HEK293 (cell line): ENCODE results near the gene PDLIM4.

Source experiments
- SALL2 ChIP-seq: fragments of 450-650 bp; formaldehyde crosslinking; IDR thresholded peaks from 2 replicates; pipeline ENCODE4 v1.5.0; 2017; ENCODE audit warnings: missing biosample characterization, mild to moderate bottlenecking, missing genetic modification characterization, borderline replicate concordance
- ZNF133 ChIP-seq: fragments of 450-650 bp; formaldehyde crosslinking; IDR thresholded peaks from 2 replicates; pipeline ENCODE4 v1.5.1; 2016; ENCODE audit warnings: missing biosample characterization, missing genetic modification characterization
- ZNF76 ChIP-seq: fragments of 450-650 bp; formaldehyde crosslinking; IDR thresholded peaks from 2 replicates; pipeline ENCODE4; 2016; ENCODE audit warnings: low read depth, missing biosample characterization, missing genetic modification characterization, borderline replicate concordance
- TF ChIP-seq, protein P1 (sequence below): fragments of 450-650 bp; formaldehyde crosslinking; IDR thresholded peaks from 2 replicates; pipeline ENCODE4 v1.5.1; 2016; ENCODE audit warnings: missing biosample characterization, missing genetic modification characterization
- TF ChIP-seq, protein P2 (sequence below): fragments of 450-650 bp; formaldehyde crosslinking; conservative IDR thresholded peaks from 2 replicates; pipeline ENCODE4 v1.5.1; 2016; ENCODE audit warnings: low read depth, missing biosample characterization, missing genetic modification characterization
- TF ChIP-seq, protein P3 (sequence below): fragments of 450-650 bp; formaldehyde crosslinking; IDR thresholded peaks from 2 replicates; pipeline ENCODE4 v1.5.1; 2016; ENCODE audit warnings: missing biosample characterization, missing genetic modification characterization
- TF ChIP-seq, protein P4 (sequence below): fragments of 450-650 bp; formaldehyde crosslinking; IDR thresholded peaks from 2 replicates; pipeline ENCODE4 v1.5.1; 2016; ENCODE audit warnings: missing biosample characterization, missing genetic modification characterization

DNA sequence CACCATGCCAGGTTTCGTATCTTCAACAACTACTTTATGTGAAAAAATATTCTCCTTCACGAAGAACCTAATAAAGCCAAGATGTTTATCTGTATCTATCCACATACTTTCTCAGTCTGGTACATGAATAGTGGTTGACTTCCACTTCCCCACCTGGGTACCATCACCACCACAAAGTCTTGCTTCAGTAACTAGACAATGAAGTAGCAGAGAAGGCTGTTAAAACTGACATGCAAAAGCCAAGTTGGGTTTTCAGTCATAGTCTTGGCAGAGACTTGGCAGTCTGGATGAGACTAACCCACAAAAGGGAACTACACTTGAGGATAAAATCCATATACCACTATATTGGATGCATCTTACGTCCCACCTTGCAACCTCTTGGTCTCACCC, 34.9 kb upstream of the PDLIM4 start:
- TF ChIP-seq, protein P1, sequence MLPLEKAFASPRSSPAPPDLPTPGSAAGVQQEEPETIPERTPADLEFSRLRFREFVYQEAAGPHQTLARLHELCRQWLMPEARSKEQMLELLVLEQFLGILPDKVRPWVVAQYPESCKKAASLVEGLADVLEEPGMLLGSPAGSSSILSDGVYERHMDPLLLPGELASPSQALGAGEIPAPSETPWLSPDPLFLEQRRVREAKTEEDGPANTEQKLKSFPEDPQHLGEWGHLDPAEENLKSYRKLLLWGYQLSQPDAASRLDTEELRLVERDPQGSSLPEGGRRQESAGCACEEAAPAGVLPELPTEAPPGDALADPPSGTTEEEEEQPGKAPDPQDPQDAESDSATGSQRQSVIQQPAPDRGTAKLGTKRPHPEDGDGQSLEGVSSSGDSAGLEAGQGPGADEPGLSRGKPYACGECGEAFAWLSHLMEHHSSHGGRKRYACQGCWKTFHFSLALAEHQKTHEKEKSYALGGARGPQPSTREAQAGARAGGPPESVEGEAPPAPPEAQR (tag by site-specific recombination) = no peak
- TF ChIP-seq, protein P2, sequence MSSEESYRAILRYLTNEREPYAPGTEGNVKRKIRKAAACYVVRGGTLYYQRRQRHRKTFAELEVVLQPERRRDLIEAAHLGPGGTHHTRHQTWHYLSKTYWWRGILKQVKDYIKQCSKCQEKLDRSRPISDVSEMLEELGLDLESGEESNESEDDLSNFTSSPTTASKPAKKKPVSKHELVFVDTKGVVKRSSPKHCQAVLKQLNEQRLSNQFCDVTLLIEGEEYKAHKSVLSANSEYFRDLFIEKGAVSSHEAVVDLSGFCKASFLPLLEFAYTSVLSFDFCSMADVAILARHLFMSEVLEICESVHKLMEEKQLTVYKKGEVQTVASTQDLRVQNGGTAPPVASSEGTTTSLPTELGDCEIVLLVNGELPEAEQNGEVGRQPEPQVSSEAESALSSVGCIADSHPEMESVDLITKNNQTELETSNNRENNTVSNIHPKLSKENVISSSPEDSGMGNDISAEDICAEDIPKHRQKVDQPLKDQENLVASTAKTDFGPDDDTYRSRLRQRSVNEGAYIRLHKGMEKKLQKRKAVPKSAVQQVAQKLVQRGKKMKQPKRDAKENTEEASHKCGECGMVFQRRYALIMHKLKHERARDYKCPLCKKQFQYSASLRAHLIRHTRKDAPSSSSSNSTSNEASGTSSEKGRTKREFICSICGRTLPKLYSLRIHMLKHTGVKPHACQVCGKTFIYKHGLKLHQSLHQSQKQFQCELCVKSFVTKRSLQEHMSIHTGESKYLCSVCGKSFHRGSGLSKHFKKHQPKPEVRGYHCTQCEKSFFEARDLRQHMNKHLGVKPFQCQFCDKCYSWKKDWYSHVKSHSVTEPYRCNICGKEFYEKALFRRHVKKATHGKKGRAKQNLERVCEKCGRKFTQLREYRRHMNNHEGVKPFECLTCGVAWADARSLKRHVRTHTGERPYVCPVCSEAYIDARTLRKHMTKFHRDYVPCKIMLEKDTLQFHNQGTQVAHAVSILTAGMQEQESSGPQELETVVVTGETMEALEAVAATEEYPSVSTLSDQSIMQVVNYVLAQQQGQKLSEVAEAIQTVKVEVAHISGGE (tag by site-specific recombination) = no peak
- TF ChIP-seq, protein P3, sequence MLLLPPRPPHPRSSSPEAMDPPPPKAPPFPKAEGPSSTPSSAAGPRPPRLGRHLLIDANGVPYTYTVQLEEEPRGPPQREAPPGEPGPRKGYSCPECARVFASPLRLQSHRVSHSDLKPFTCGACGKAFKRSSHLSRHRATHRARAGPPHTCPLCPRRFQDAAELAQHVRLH (tag by site-specific recombination) = no peak
- TF ChIP-seq ZNF76 (tag by site-specific recombination) (no peak), ZNF133 (tag by site-specific recombination) (no peak), SALL2 (tag by site-specific recombination) (no peak)
- TF ChIP-seq, protein P4, sequence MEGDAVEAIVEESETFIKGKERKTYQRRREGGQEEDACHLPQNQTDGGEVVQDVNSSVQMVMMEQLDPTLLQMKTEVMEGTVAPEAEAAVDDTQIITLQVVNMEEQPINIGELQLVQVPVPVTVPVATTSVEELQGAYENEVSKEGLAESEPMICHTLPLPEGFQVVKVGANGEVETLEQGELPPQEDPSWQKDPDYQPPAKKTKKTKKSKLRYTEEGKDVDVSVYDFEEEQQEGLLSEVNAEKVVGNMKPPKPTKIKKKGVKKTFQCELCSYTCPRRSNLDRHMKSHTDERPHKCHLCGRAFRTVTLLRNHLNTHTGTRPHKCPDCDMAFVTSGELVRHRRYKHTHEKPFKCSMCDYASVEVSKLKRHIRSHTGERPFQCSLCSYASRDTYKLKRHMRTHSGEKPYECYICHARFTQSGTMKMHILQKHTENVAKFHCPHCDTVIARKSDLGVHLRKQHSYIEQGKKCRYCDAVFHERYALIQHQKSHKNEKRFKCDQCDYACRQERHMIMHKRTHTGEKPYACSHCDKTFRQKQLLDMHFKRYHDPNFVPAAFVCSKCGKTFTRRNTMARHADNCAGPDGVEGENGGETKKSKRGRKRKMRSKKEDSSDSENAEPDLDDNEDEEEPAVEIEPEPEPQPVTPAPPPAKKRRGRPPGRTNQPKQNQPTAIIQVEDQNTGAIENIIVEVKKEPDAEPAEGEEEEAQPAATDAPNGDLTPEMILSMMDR (tag by site-specific recombination) = no peak
